BLaER1 (cell line): ENCODE results near the gene CBLIF.
"Not testable (repeated sequence)": the region's sequence is repeated elsewhere in the genome, so short reads cannot be mapped to it uniquely, and the experiment has no call there.

Experiments used
- H3K27ac ChIP-seq: shearing (Covaris generic); formaldehyde crosslinking; 2 replicates; pipeline ENCODE4 v1.8.1; 2022
- H3K27me3 ChIP-seq: shearing (Covaris generic); formaldehyde crosslinking; 2 replicates; pipeline ENCODE4 v1.8.1; 2022
- H3K36me3 ChIP-seq: shearing (Covaris generic); formaldehyde crosslinking; 2 replicates; pipeline ENCODE4 v1.8.1; 2022
- H3K4me1 ChIP-seq: shearing (Covaris generic); formaldehyde crosslinking; 2 replicates; pipeline ENCODE4 v1.8.1; 2022
- H3K4me2 ChIP-seq: shearing (Covaris generic); formaldehyde crosslinking; 2 replicates; pipeline ENCODE4 v1.8.1; 2022
- H3K4me3 ChIP-seq: shearing (Covaris generic); formaldehyde crosslinking; 2 replicates; pipeline ENCODE4 v1.8.1; 2022
- H3K9ac ChIP-seq: shearing (Covaris generic); formaldehyde crosslinking; 2 replicates; pipeline ENCODE4 v1.8.1; 2022
- H3K9me3 ChIP-seq: shearing (Covaris generic); formaldehyde crosslinking; 2 replicates; pipeline ENCODE4 v1.8.1; 2022
- H4K20me1 ChIP-seq: shearing (Covaris generic); formaldehyde crosslinking; 2 replicates; pipeline ENCODE4 v1.8.1; 2022
- Cebpa-rat ChIP-seq: shearing (Covaris generic); IDR thresholded peaks from 2 replicates; pipeline ENCODE4 v1.8.1; 2022

CBLIF gene

GRCh38 chr11:59867946-59868345 lies 22.6 kb upstream of the CBLIF start:
- Histone ChIP-seq H3K4me1 (no peaks in the 10 kb centered on the region), H3K4me3 (no peak overlapping the region), H3K27ac (no peak overlapping the region)

DNA sequence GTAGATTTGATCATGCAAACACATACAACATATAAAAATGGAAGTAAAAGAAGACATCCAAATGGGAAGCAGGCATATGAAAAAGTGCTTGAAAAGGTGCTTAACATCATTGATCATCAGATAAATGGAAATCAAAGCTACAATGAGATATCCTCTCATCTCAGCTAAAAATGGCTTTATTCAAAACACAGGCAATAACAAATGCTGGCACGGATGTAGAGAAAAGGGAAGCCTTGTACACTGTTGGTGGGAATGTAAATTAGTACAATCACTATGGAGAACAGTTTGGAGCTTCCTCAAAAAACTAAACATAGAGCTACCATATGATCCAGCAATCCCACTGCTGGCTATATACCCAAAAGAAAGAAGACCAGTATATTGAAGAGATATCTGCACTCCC lies 21.5 kb upstream of the CBLIF start:
- Histone ChIP-seq H3K27ac (no peak overlapping the region), H3K9ac (no peak overlapping the region), H3K9me3 (no peaks in the 10 kb centered on the region), H3K36me3 (no peaks in the 10 kb centered on the region), H3K4me2 (no peak overlapping the region), H3K4me1 (no peaks in the 10 kb centered on the region), H3K27me3 (no peaks in the 10 kb centered on the region), H4K20me1 (no peaks in the 10 kb centered on the region), H3K4me3 (no peak overlapping the region)
- no peak for TF ChIP-seq Cebpa-rat

More at GRCh38 chr11:59867946-59868345, 22.6 kb upstream of the CBLIF start:
- no peaks in the 10 kb centered on the region for H3K9me3 ChIP-seq
- H3K4me2 ChIP-seq: no peak overlapping the region
- no peaks in the 10 kb centered on the region for H3K36me3 ChIP-seq
- TF ChIP-seq Cebpa-rat: no peak
- H4K20me1 ChIP-seq: no peaks in the 10 kb centered on the region
- H3K27me3 ChIP-seq: no peaks in the 10 kb centered on the region
- H3K9ac ChIP-seq: no peak overlapping the region

DNA sequence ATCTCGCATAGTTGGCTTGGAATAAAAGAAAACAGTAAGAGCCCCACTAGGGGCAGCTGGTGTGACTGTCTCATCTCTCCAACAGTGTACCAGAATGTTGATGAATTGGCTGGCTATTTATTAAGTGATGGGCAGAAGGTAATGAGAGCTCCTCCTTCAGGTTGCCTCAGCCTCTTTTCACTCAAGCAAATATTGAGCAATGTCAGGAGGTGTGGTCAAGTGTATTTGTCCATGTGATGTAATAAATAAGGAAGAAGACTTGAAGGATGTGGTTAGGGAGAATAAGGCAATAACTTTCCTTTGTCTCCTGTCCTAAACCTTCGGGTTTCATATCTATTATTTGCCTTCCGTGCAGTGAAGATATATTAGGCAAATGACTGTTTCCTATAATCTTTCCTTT lies 21.1 kb upstream of the CBLIF start, which contains the start of gene TCN1:
Gene TCN1, minus strand, starts transcription at position 91 of the 400 bp plus-strand sequence. Its CDS starts 17 bp downstream, at position 74.
- no peaks in the 10 kb centered on the region for H3K36me3 ChIP-seq
- H4K20me1 ChIP-seq: no peaks in the 10 kb centered on the region
- no peaks in the 10 kb centered on the region for H3K27me3 ChIP-seq
- H3K9ac ChIP-seq: no peak within 1 kb of the TSS
- peak; percentile 12; the same call in 1 of the 2 replicates for TF ChIP-seq Cebpa-rat
- no peaks in the 10 kb centered on the region for H3K9me3 ChIP-seq
- no peak within 1 kb of the TSS for H3K27ac ChIP-seq
- H3K4me3 ChIP-seq: no peak within 1 kb of the TSS
- no peak within 1 kb of the TSS for H3K4me2 ChIP-seq
- H3K4me1 ChIP-seq: no peaks in the 10 kb centered on the region

GRCh38 chr11:59865031-59865430 lies 19.7 kb upstream of the CBLIF start:
- no peak overlapping the region for H3K4me2 ChIP-seq
- no peaks in the 10 kb centered on the region for H4K20me1 ChIP-seq
- no peaks in the 10 kb centered on the region for H3K27me3 ChIP-seq
- no peaks in the 10 kb centered on the region for H3K4me1 ChIP-seq
- H3K36me3 ChIP-seq: no peaks in the 10 kb centered on the region
- no peak overlapping the region for H3K4me3 ChIP-seq
- no peak overlapping the region for H3K27ac ChIP-seq
- H3K9me3 ChIP-seq: no peaks in the 10 kb centered on the region
- H3K9ac ChIP-seq: no peak overlapping the region
- no peak for TF ChIP-seq Cebpa-rat

GRCh38 chr11:59862252-59862651 lies 17.0 kb upstream of the CBLIF start:
- no peak overlapping the region for H3K9ac ChIP-seq
- H3K36me3 ChIP-seq: no peaks in the 10 kb centered on the region
- no peaks in the 10 kb centered on the region for H3K9me3 ChIP-seq
- H3K4me1 ChIP-seq: no peaks in the 10 kb centered on the region
- H3K4me3 ChIP-seq: no peak overlapping the region
- TF ChIP-seq Cebpa-rat: no peak
- H3K4me2 ChIP-seq: no peak overlapping the region
- no peaks in the 10 kb centered on the region for H4K20me1 ChIP-seq
- H3K27me3 ChIP-seq: no peaks in the 10 kb centered on the region
- H3K27ac ChIP-seq: no peak overlapping the region

DNA sequence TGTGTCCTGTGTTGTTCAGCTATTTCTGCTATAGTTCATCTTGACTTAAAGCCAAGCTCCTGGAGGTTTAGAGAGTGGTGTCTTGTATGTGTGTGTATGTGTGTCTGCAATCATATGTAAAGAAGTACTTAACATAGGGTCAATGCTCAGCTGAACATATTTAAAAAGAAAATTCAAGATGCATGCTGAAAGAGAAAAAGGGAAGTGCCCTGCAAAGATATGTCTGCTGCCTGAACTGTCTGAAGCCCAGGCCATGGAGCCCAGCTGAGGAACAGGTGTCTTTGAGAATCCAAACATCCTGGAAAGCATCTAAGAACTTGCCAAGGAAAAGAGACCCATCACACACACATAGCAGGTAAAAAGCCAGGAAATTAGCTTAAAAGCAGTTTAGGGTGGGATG lies 14.4 kb upstream of the CBLIF start:
- Histone ChIP-seq H4K20me1 (no peaks in the 10 kb centered on the region), H3K27me3 (no peaks in the 10 kb centered on the region), H3K4me3 (no peak overlapping the region), H3K9ac (no peak overlapping the region), H3K4me2 (no peak overlapping the region), H3K9me3 (no peaks in the 10 kb centered on the region), H3K27ac (no peak overlapping the region), H3K36me3 (no peaks in the 10 kb centered on the region), H3K4me1 (no peaks in the 10 kb centered on the region)
- no peak for TF ChIP-seq Cebpa-rat

- Histone ChIP-seq H3K27me3 (no peaks in the 10 kb centered on the region), H4K20me1 (no peaks in the 10 kb centered on the region), H3K4me2 (no peak overlapping the region), H3K9ac (no peak overlapping the region), H3K4me3 (no peak overlapping the region), H3K9me3 (no peaks in the 10 kb centered on the region), H3K27ac (no peak overlapping the region), H3K4me1 (no peaks in the 10 kb centered on the region), H3K36me3 (no peaks in the 10 kb centered on the region)
- TF ChIP-seq Cebpa-rat: no peak
Observed at GRCh38 chr11:59857439-59858434, 12.4 kb upstream of the CBLIF start.

- no peak overlapping the region for H3K9ac ChIP-seq
- no peaks in the 10 kb centered on the region for H3K36me3 ChIP-seq
- no peak for TF ChIP-seq Cebpa-rat
- no peak overlapping the region for H3K4me3 ChIP-seq
- no peaks in the 10 kb centered on the region for H3K27me3 ChIP-seq
- H3K9me3 ChIP-seq: no peaks in the 10 kb centered on the region
- no peaks in the 10 kb centered on the region for H3K4me1 ChIP-seq
- H3K4me2 ChIP-seq: no peak overlapping the region
- no peak overlapping the region for H3K27ac ChIP-seq
- no peaks in the 10 kb centered on the region for H4K20me1 ChIP-seq
Observed at GRCh38 chr11:59854871-59855270, 9.6 kb upstream of the CBLIF start.

- H3K9ac ChIP-seq, H4K20me1 ChIP-seq, H3K27ac ChIP-seq, H3K9me3 ChIP-seq, H3K4me3 ChIP-seq, H3K36me3 ChIP-seq, H3K4me1 ChIP-seq, H3K4me2 ChIP-seq, H3K27me3 ChIP-seq: not testable (repeated sequence)
Observed at GRCh38 chr11:59851416-59851815, 6.1 kb upstream of the CBLIF start.

GRCh38 chr11:59849551-59849950 lies 4.3 kb upstream of the CBLIF start:
- not testable (repeated sequence) for H3K9ac ChIP-seq

More at GRCh38 chr11:59849551-59849950, 4.3 kb upstream of the CBLIF start:
- not testable (repeated sequence) for H3K9me3 ChIP-seq, H3K4me3 ChIP-seq, H3K36me3 ChIP-seq, H3K27ac ChIP-seq, H3K27me3 ChIP-seq, H3K4me2 ChIP-seq, H3K4me1 ChIP-seq, H4K20me1 ChIP-seq
